ENCODE measurements around the gene IDH2.
"Not testable (repeated sequence)": the region's sequence is repeated elsewhere in the genome, so short reads cannot be mapped to it uniquely, and the experiment has no call there.

Gene IDH2

GRCh38 chr15:90083954-90084607, 18.2 kb downstream of the IDH2 start:
- no peak for DNase-seq

GRCh38 chr15:90083419-90083818, 18.8 kb downstream of the IDH2 start:
- DNase-seq, result no peak

GRCh38 chr15:90082140-90082715, 20.0 kb downstream of the IDH2 start:
- DNase-seq, result no peak

- DNase-seq, result no peak
Measured at GRCh38 chr15:90080818-90081393, 21.4 kb downstream of the IDH2 start.

GRCh38 chr15:90080458-90080755, 21.9 kb downstream of the IDH2 start:
- DNase-seq, result no peak

- no peak for DNase-seq
Measured at GRCh38 chr15:90079619-90080457, 22.4 kb downstream of the IDH2 start.

GRCh38 chr15:90078965-90079364, 23.3 kb downstream of the IDH2 start:
- no peak for DNase-seq

- no peak for DNase-seq
Measured at GRCh38 chr15:90076716-90077115, 25.6 kb downstream of the IDH2 start.

GRCh38 chr15:90075420-90076289, 26.6 kb downstream of the IDH2 start:
- DNase-seq, result no peak

- DNase-seq, result no peak
Measured at GRCh38 chr15:90074916-90075315, 27.4 kb downstream of the IDH2 start.

GRCh38 chr15:90074023-90074422, 28.2 kb downstream of the IDH2 start:
- DNase-seq, result no peak

- DNase-seq, result no peak
Measured at GRCh38 chr15:90072978-90073640, 29.2 kb downstream of the IDH2 start.

GRCh38 chr15:90071220-90071807, 31.0 kb downstream of the IDH2 start:
- peak; percentile 31 for DNase-seq

GRCh38 chr15:90070623-90071022, 31.6 kb downstream of the IDH2 start:
- not testable (repeated sequence) for DNase-seq

GRCh38 chr15:90067953-90068606, 34.2 kb downstream of the IDH2 start:
- DNase-seq, result no peak

GRCh38 chr15:90067181-90067952, 34.9 kb downstream of the IDH2 start:
- no peak for DNase-seq

- no peak for DNase-seq
Measured at GRCh38 chr15:90065682-90066049, 36.6 kb downstream of the IDH2 start.

- DNase-seq, result no peak
Measured at GRCh38 chr15:90064911-90065681, 37.2 kb downstream of the IDH2 start.

- DNase-seq, result no peak
Measured at GRCh38 chr15:90063770-90064247, 38.5 kb downstream of the IDH2 start.
